HG03039 (cell line): Measurements from ENCODE around the gene ARMC9.
"Not testable (repeated sequence)": the region's sequence is repeated elsewhere in the genome, so short reads cannot be mapped to it uniquely, and the experiment has no call there.

Source experiments
- ATAC-seq: cut with Tn5 transposase; IDR thresholded peaks from one replicate; pipeline ENCODE4 v1.9.1; 2021; ENCODE audit warnings: mild to moderate bottlenecking, moderate library complexity; ENCODE audit not compliant: unreplicated experiment

The ARMC9 gene

GRCh38 chr2:231239751-231240150 is 41.3 kb downstream of the ARMC9 start:
- no peak for ATAC-seq

GRCh38 chr2:231241755-231242507 is 43.5 kb downstream of the ARMC9 start:
- ATAC-seq, result no peak

- ATAC-seq, result no peak
Observed at GRCh38 chr2:231243866-231244265, 45.4 kb downstream of the ARMC9 start.

- no peak for ATAC-seq
Observed at GRCh38 chr2:231244382-231245248, 46.2 kb downstream of the ARMC9 start.

GRCh38 chr2:231245249-231246094 is 47.0 kb downstream of the ARMC9 start:
- ATAC-seq, result no peak

GRCh38 chr2:231246171-231246842 is 47.9 kb downstream of the ARMC9 start:
- ATAC-seq, result no peak

- ATAC-seq, result no peak
Observed at GRCh38 chr2:231250146-231250545, 51.7 kb downstream of the ARMC9 start.

- no peak for ATAC-seq
Observed at GRCh38 chr2:231250698-231251097, 52.3 kb downstream of the ARMC9 start.

GRCh38 chr2:231253292-231253691 is 54.9 kb downstream of the ARMC9 start:
- ATAC-seq, result not testable (repeated sequence)

- no peak for ATAC-seq
Observed at GRCh38 chr2:231256494-231256893, 58.1 kb downstream of the ARMC9 start.

GRCh38 chr2:231257763-231258162 is 59.3 kb downstream of the ARMC9 start:
- ATAC-seq, result no peak

GRCh38 chr2:231258701-231259100 is 60.3 kb downstream of the ARMC9 start:
- ATAC-seq, result no peak

- ATAC-seq, result no peak
Observed at GRCh38 chr2:231259104-231259503, 60.7 kb downstream of the ARMC9 start.

GRCh38 chr2:231260442-231261208 is 62.2 kb downstream of the ARMC9 start:
- ATAC-seq, result no peak

GRCh38 chr2:231263118-231263831 is 64.8 kb downstream of the ARMC9 start:
- ATAC-seq, result no peak

- no peak for ATAC-seq
Observed at GRCh38 chr2:231270221-231271114, 72.0 kb downstream of the ARMC9 start.

GRCh38 chr2:231272991-231273390 is 74.6 kb downstream of the ARMC9 start:
- ATAC-seq, result no peak

- ATAC-seq, result no peak
Observed at GRCh38 chr2:231276987-231277386, 78.6 kb downstream of the ARMC9 start.
